Activated CD4-positive, alpha-beta memory T cell treated with anti-CD3 and anti-CD28 coated beads for 36 hours (primary cell): ENCODE measurements around the gene CUL1. TPM values are rescaled to one million over a fixed set of nuclear protein-coding genes. Genes with fewer than 3 reads are reported as not detected.
A peak's percentile ranks its signal among the peaks of the same experiment; 100 is the strongest.
"Not testable (repeated sequence)": the region's sequence is repeated elsewhere in the genome, so short reads cannot be mapped to it uniquely, and the experiment has no call there.

Source experiments
- CTCF ChIA-PET: fragments of 350-600 bp; sonication (Branson Sonifier 250); formaldehyde crosslinking; loops from one replicate; lab custom pipeline; 2021; ENCODE audit warnings: antibody characterized with exemption, inconsistent platforms; lab: Charles Lee
- POLR2A ChIA-PET: fragments of 350-600 bp; sonication (Branson Sonifier 250); formaldehyde crosslinking; loops from one replicate; lab custom pipeline; 2021; ENCODE audit warnings: antibody characterized with exemption; lab: Charles Lee
- DNase-seq: peaks from one replicate; pipeline ENCODE4 v3.0.0-alpha.2; 2020
- H3K27ac Mint-ChIP-seq: one replicate; pipeline ENCODE4 v1.8.0; 2021; ENCODE audit warnings: mixed read lengths
- H3K27me3 Mint-ChIP-seq: one replicate; pipeline ENCODE4 v1.8.0; 2021; ENCODE audit warnings: mixed read lengths
- H3K36me3 Mint-ChIP-seq: one replicate; pipeline ENCODE4 v1.8.0; 2021; ENCODE audit warnings: mixed read lengths
- H3K4me1 Mint-ChIP-seq: one replicate; pipeline ENCODE4 v1.8.0; 2021; ENCODE audit warnings: low read depth, mixed read lengths
- H3K4me3 Mint-ChIP-seq: one replicate; pipeline ENCODE4 v1.8.0; 2021; ENCODE audit warnings: mild to moderate bottlenecking, mixed read lengths
- H3K9me3 Mint-ChIP-seq: one replicate; pipeline ENCODE4 v1.8.0; 2021; ENCODE audit warnings: mixed read lengths
- intact Hi-C: fragments of 100-400 bp; cut with micrococcal nuclease; formaldehyde crosslinking; loops from one replicate; pipeline ENCODE4 v1.15.1; 2023
- total RNA-seq, 2 experiments: library from RNA; stranded (reverse); gene quantifications; one replicate each; pipeline ENCODE4 v1.2.3, GENCODE V29; 2021

Gene CUL1
- total RNA-seq, 2 experiments from 2014 or later: 64.7 to 69.6 TPM

- POLR2A ChIA-PET: no interaction called here
Measured at GRCh38 chr7:148708026-148708885, 9.6 kb downstream of the CUL1 start.

GRCh38 chr7:148709014-148709413 lies 10.3 kb downstream of the CUL1 start:
- no peak for DNase-seq
- CTCF ChIA-PET: interaction anchor here (1.1 to 2.0 kb wide), 2 partner anchors 11 to 12 kb away, joined by 3 to 5 read pairs; partner anchors contain the start of gene CUL1
- Mint-ChIP-seq H3K36me3 (no peaks in the 10 kb centered on the region), H3K4me1 (peaks cover 78% of the 10 kb centered on the region), H3K27me3 (no peaks in the 10 kb centered on the region), H3K27ac (no peak overlapping the region), H3K4me3 (no peak overlapping the region), H3K9me3 (no peaks in the 10 kb centered on the region)
- intact Hi-C loops: no loop called here
- POLR2A ChIA-PET: no interaction called here

More at GRCh38 chr7:148708026-148708885, 9.6 kb downstream of the CUL1 start:
- H3K36me3 Mint-ChIP-seq: no peaks in the 10 kb centered on the region
- H3K9me3 Mint-ChIP-seq: no peaks in the 10 kb centered on the region
- no peaks in the 10 kb centered on the region for H3K27me3 Mint-ChIP-seq
- H3K4me3 Mint-ChIP-seq: no peak overlapping the region
- H3K4me1 Mint-ChIP-seq: peaks cover 78% of the 10 kb centered on the region
- intact Hi-C loops: no loop called here
- CTCF ChIA-PET: interaction anchor here (0.5 to 2.0 kb wide), 2 partner anchors 13 to 15 kb away, joined by 3 to 5 read pairs; no protein-coding TSS in a partner anchor
- DNase-seq: no peak
- H3K27ac Mint-ChIP-seq: no peak overlapping the region

GRCh38 chr7:148710426-148710825 lies 11.7 kb downstream of the CUL1 start:
- POLR2A ChIA-PET: interaction anchor here (0.6 kb wide), 1 partner anchor 12 kb away, joined by 3 read pairs; the partner anchor contains the start of gene CUL1
- H3K36me3 Mint-ChIP-seq, H3K9me3 Mint-ChIP-seq, DNase-seq, intact Hi-C loops, H3K4me3 Mint-ChIP-seq, H3K27me3 Mint-ChIP-seq, H3K27ac Mint-ChIP-seq: not testable (repeated sequence)
- peaks cover 81% of the 10 kb centered on the region for H3K4me1 Mint-ChIP-seq
- CTCF ChIA-PET: interaction anchor here (0.7 kb wide), 1 partner anchor 16 kb away, joined by 4 read pairs; no protein-coding TSS in a partner anchor

GRCh38 chr7:148711191-148712102 lies 12.7 kb downstream of the CUL1 start:
- intact Hi-C loops: no loop called here
- POLR2A ChIA-PET: interaction anchor here (1.0 to 1.1 kb wide), 2 partner anchors 12 to 13 kb away, joined by 3 read pairs; partner anchors contain the start of gene CUL1

GRCh38 chr7:148712678-148713329 lies 14.1 kb downstream of the CUL1 start:
- ChIA-PET POLR2A (interaction anchor here (0.5 to 1.1 kb wide), 4 partner anchors 13 to 144 kb away, joined by 3 to 7 read pairs (median 3); partner anchors contain the start of gene CUL1), CTCF (interaction anchor here (0.6 to 1.5 kb wide), 4 partner anchors 9 to 255 kb away, joined by 3 to 9 read pairs (median 3); no protein-coding TSS in a partner anchor)
- Mint-ChIP-seq H3K36me3 (peaks cover 2% of the 10 kb centered on the region), H3K4me1 (peaks cover 80% of the 10 kb centered on the region), H3K4me3 (no peak overlapping the region), H3K27me3 (no peaks in the 10 kb centered on the region), H3K27ac (no peak overlapping the region), H3K9me3 (no peaks in the 10 kb centered on the region)
- no peak for DNase-seq
- intact Hi-C loops: loop anchor here (1.0 kb wide), 1 partner anchor 13 kb away; no protein-coding TSS in a partner anchor

More at GRCh38 chr7:148711191-148712102, 12.7 kb downstream of the CUL1 start:
- Mint-ChIP-seq H3K9me3 (no peaks in the 10 kb centered on the region), H3K36me3 (peaks cover 2% of the 10 kb centered on the region), H3K27me3 (no peaks in the 10 kb centered on the region), H3K4me1 (peaks cover 79% of the 10 kb centered on the region), H3K4me3 (no peak overlapping the region), H3K27ac (no peak overlapping the region)
- no peak for DNase-seq
- CTCF ChIA-PET: interaction anchor here (0.6 to 1.5 kb wide), 4 partner anchors 8 to 136 kb away, joined by 3 to 9 read pairs (median 3); no protein-coding TSS in a partner anchor

- no peaks in the 10 kb centered on the region for H3K9me3 Mint-ChIP-seq
- intact Hi-C loops: no loop called here
- H3K36me3 Mint-ChIP-seq: peaks cover 2% of the 10 kb centered on the region
- CTCF ChIA-PET: interaction anchor here (1.5 kb wide), 1 partner anchor 139 kb away, joined by 3 read pairs; no protein-coding TSS in a partner anchor
- peaks cover 75% of the 10 kb centered on the region for H3K4me1 Mint-ChIP-seq
- H3K27ac Mint-ChIP-seq: peak overlapping the region; percentile 1
- H3K27me3 Mint-ChIP-seq: no peaks in the 10 kb centered on the region
- DNase-seq: no peak
- POLR2A ChIA-PET: no interaction called here
- no peak overlapping the region for H3K4me3 Mint-ChIP-seq
Measured at GRCh38 chr7:148714498-148714897, 15.8 kb downstream of the CUL1 start.

- intact Hi-C loops: no loop called here
- Mint-ChIP-seq H3K4me1 (peaks cover 79% of the 10 kb centered on the region), H3K27me3 (no peaks in the 10 kb centered on the region), H3K9me3 (no peaks in the 10 kb centered on the region), H3K4me3 (no peak overlapping the region), H3K36me3 (peaks cover 2% of the 10 kb centered on the region), H3K27ac (peak overlapping the region; percentile 1)
- no peak for DNase-seq
- POLR2A ChIA-PET: no interaction called here
- CTCF ChIA-PET: interaction anchor here (1.5 kb wide), 1 partner anchor 140 kb away, joined by 3 read pairs; no protein-coding TSS in a partner anchor
Measured at GRCh38 chr7:148715027-148715426, 16.3 kb downstream of the CUL1 start.

GRCh38 chr7:148717266-148717793 lies 18.6 kb downstream of the CUL1 start:
- ChIA-PET CTCF (no interaction called here), POLR2A (no interaction called here)
- Mint-ChIP-seq H3K9me3 (no peaks in the 10 kb centered on the region), H3K4me3 (no peak overlapping the region), H3K27ac (no peak overlapping the region), H3K27me3 (no peaks in the 10 kb centered on the region), H3K4me1 (peaks cover 79% of the 10 kb centered on the region), H3K36me3 (peaks cover 2% of the 10 kb centered on the region)
- DNase-seq: no peak
- intact Hi-C loops: no loop called here

GRCh38 chr7:148718431-148718830 lies 19.7 kb downstream of the CUL1 start:
- intact Hi-C loops: no loop called here

GRCh38 chr7:148719753-148720152 lies 21.1 kb downstream of the CUL1 start:
- no peak for DNase-seq
- Mint-ChIP-seq H3K36me3 (peaks cover 2% of the 10 kb centered on the region), H3K4me1 (peaks cover 77% of the 10 kb centered on the region), H3K4me3 (no peak overlapping the region), H3K9me3 (no peaks in the 10 kb centered on the region), H3K27me3 (no peaks in the 10 kb centered on the region), H3K27ac (no peak overlapping the region)
- intact Hi-C loops: no loop called here
- POLR2A ChIA-PET: no interaction called here
- CTCF ChIA-PET: no interaction called here

More at GRCh38 chr7:148718431-148718830, 19.7 kb downstream of the CUL1 start:
- Mint-ChIP-seq H3K9me3 (no peaks in the 10 kb centered on the region), H3K27ac (no peak overlapping the region), H3K4me1 (peaks cover 78% of the 10 kb centered on the region), H3K27me3 (no peaks in the 10 kb centered on the region), H3K4me3 (no peak overlapping the region), H3K36me3 (peaks cover 2% of the 10 kb centered on the region)
- ChIA-PET POLR2A (no interaction called here), CTCF (no interaction called here)
- no peak for DNase-seq

- intact Hi-C loops: no loop called here
- CTCF ChIA-PET: interaction anchor here (1.1 to 1.6 kb wide), 4 partner anchors 11 to 242 kb away, joined by 3 to 7 read pairs (median 5); no protein-coding TSS in a partner anchor
- H3K27ac Mint-ChIP-seq: no peak overlapping the region
- POLR2A ChIA-PET: interaction anchor here (0.7 kb wide), 1 partner anchor 17 kb away, joined by 3 read pairs; no protein-coding TSS in a partner anchor
- no peaks in the 10 kb centered on the region for H3K36me3 Mint-ChIP-seq
- H3K27me3 Mint-ChIP-seq: no peaks in the 10 kb centered on the region
- no peak for DNase-seq
- no peak overlapping the region for H3K4me3 Mint-ChIP-seq
- H3K9me3 Mint-ChIP-seq: no peaks in the 10 kb centered on the region
- H3K4me1 Mint-ChIP-seq: peaks cover 77% of the 10 kb centered on the region
Measured at GRCh38 chr7:148720472-148720871, 21.8 kb downstream of the CUL1 start.
